ENCODE results near the gene MSLN. TPM values are rescaled to one million over a fixed set of nuclear protein-coding genes. Genes with fewer than 3 reads are reported as not detected.

MSLN gene
- total and polyA plus RNA-seq, 2 of the 13 experiments (the other 11 are each of a cell fraction or from before 2014, with no cell fraction given): 2.0 to 2.3 TPM

DNA sequence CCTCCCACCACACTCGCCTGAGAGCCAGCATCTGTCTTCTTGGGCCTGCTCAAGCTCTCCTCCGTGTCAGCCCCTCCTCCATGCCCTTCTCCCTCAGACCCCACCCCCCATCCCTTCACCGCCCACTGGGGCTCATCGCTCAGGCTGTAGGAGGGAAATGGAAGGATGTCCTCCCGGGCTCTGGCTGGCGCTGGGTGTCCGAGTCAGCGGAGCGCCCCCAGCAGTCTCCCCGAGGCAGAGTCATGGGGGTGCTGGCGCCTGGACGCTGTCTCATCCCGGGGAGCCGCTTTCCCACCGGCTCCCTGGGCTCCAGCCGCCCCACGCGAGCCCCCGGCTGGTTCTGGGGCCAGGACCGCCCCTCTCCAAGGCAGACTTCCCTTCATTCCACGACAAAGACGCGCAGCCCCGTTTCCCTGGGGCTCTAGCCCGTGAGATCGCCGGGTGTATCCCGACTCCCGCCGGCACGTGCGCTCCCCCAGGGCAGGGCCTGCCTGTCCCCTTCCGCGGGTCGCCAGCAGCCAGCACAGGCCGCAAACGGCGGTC, 40.0 kb upstream of the MSLN start (continued):
- TF ChIP-seq, protein P1, sequence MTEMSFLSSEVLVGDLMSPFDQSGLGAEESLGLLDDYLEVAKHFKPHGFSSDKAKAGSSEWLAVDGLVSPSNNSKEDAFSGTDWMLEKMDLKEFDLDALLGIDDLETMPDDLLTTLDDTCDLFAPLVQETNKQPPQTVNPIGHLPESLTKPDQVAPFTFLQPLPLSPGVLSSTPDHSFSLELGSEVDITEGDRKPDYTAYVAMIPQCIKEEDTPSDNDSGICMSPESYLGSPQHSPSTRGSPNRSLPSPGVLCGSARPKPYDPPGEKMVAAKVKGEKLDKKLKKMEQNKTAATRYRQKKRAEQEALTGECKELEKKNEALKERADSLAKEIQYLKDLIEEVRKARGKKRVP (CRISPR knock-in tag; IDR thresholded peaks at IDR 0.05): 0 out of 4 replicates have a peak, but pooled peaks of 1 of the 2 experiments have one; percentile 20
- TF ChIP-seq NRL (CRISPR knock-in tag; IDR thresholded peaks at IDR 0.05; ENCODE audit: borderline replicate concordance) (peak; percentile 30; the same call in 1 of the 2 replicates), ZNF33A (CRISPR knock-in tag; IDR thresholded peaks at IDR 0.05; ENCODE audit: borderline replicate concordance) (peak; percentile 36; the same call in 1 of the 2 replicates), NFIB (CRISPR knock-in tag; IDR thresholded peaks at IDR 0.05; ENCODE audit: borderline replicate concordance) (no peak), MEIS1 (CRISPR knock-in tag; IDR thresholded peaks at IDR 0.05; ENCODE audit: borderline replicate concordance) (0 out of 2 replicates have a peak, but pooled peaks have one; percentile 1), ZNF782 (CRISPR knock-in tag; IDR thresholded peaks at IDR 0.05; ENCODE audit: borderline replicate concordance) (peak; percentile 40; the same call in 1 of the 2 replicates), CREM (IDR thresholded peaks at IDR 0.05) (no peak), CREM (CRISPR knock-in tag; IDR thresholded peaks at IDR 0.05) (no peak), MTF2 (CRISPR knock-in tag; IDR thresholded peaks at IDR 0.05; ENCODE audit: borderline replicate concordance) (peak; percentile 74; the same call in 1 of the 2 replicates), ZNF616 (CRISPR knock-in tag; IDR thresholded peaks at IDR 0.05; ENCODE audit: low read depth) (0 out of 2 replicates have a peak, but pooled peaks have one; percentile 10), ATRX (CRISPR knock-in tag; IDR thresholded peaks at IDR 0.05; ENCODE audit: borderline replicate concordance) (no peak), ZNF772 (CRISPR knock-in tag; IDR thresholded peaks at IDR 0.05) (no peak), ZNF333 (CRISPR knock-in tag; IDR thresholded peaks at IDR 0.05; ENCODE audit: borderline replicate concordance) (peak; percentile 39; the same call in 1 of the 2 replicates), U2AF2 (IDR thresholded peaks at IDR 0.05; ENCODE audit: low read depth, low read length) (0 out of 2 replicates have a peak, but pooled peaks have one; percentile 41), ZNF883 (CRISPR knock-in tag; IDR thresholded peaks at IDR 0.05; ENCODE audit: not compliant biosample characterization) (no peak), ZIK1 (CRISPR knock-in tag; IDR thresholded peaks at IDR 0.05; ENCODE audit: borderline replicate concordance, low read depth) (peak; percentile 20; the same call in 1 of the 2 replicates), FOXP1 (IDR thresholded peaks at IDR 0.05) (no peak), FOXP1 (CRISPR knock-in tag; IDR thresholded peaks at IDR 0.05) (no peak), ERF (CRISPR knock-in tag; IDR thresholded peaks at IDR 0.05) (0 out of 2 replicates have a peak, but pooled peaks have one; percentile 1), NFKBIZ (CRISPR knock-in tag; IDR thresholded peaks at IDR 0.05) (0 out of 2 replicates have a peak, but pooled peaks have one; percentile 62), ZBTB20 (CRISPR knock-in tag; IDR thresholded peaks at IDR 0.05; ENCODE audit: borderline replicate concordance, low read depth) (0 out of 2 replicates have a peak, but pooled peaks have one; percentile 30), ZNF207 (IDR thresholded peaks at IDR 0.05; ENCODE audit: borderline replicate concordance) (no peak), ZMAT3 (CRISPR knock-in tag; conservative IDR thresholded peaks at IDR 0.05) (0 out of 2 replicates have a peak, but pooled peaks have one; percentile 12), ZNF136 (CRISPR knock-in tag; IDR thresholded peaks at IDR 0.05; ENCODE audit: low read depth) (no peak), ZNF780A (CRISPR knock-in tag; IDR thresholded peaks at IDR 0.05) (peak; percentile 59; the same call in 1 of the 2 replicates)
- TF ChIP-seq, protein P2, sequence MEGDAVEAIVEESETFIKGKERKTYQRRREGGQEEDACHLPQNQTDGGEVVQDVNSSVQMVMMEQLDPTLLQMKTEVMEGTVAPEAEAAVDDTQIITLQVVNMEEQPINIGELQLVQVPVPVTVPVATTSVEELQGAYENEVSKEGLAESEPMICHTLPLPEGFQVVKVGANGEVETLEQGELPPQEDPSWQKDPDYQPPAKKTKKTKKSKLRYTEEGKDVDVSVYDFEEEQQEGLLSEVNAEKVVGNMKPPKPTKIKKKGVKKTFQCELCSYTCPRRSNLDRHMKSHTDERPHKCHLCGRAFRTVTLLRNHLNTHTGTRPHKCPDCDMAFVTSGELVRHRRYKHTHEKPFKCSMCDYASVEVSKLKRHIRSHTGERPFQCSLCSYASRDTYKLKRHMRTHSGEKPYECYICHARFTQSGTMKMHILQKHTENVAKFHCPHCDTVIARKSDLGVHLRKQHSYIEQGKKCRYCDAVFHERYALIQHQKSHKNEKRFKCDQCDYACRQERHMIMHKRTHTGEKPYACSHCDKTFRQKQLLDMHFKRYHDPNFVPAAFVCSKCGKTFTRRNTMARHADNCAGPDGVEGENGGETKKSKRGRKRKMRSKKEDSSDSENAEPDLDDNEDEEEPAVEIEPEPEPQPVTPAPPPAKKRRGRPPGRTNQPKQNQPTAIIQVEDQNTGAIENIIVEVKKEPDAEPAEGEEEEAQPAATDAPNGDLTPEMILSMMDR (CRISPR knock-in tag; IDR thresholded peaks at IDR 0.05): peak; percentile 46
- TF ChIP-seq, protein P3, sequence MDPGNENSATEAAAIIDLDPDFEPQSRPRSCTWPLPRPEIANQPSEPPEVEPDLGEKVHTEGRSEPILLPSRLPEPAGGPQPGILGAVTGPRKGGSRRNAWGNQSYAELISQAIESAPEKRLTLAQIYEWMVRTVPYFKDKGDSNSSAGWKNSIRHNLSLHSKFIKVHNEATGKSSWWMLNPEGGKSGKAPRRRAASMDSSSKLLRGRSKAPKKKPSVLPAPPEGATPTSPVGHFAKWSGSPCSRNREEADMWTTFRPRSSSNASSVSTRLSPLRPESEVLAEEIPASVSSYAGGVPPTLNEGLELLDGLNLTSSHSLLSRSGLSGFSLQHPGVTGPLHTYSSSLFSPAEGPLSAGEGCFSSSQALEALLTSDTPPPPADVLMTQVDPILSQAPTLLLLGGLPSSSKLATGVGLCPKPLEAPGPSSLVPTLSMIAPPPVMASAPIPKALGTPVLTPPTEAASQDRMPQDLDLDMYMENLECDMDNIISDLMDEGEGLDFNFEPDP (CRISPR knock-in tag; conservative IDR thresholded peaks at IDR 0.05): 0 out of 2 replicates have a peak, but pooled peaks have one; percentile 85

All from HepG2 (cell line).